Measurements from ENCODE around the gene SEMA3D.

SEMA3D gene

DNA sequence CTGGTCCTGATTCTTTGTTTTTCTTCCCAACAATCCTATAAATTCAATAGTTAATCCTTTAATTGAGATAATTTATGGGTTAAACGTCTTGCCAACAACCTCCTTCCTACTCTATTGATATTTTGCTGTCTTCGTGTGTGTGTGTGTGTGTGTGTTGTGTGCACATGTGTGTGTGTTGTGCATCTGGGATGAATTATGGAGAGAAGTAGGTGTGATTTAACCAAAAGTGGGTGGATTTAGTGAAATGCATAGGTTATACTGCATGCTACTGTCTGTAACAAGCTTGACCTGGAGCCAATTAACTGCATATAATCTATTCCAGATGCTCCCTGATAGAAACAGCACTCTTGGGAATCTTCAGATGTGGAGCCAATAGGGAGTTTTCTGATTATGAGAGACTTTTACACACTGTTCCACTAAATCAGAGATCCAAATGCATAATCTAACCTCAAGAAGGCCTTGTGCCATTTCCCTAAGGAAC is 61.2 kb downstream of the SEMA3D start:
- DNase-seq, result no peak
- no peaks in the 10 kb centered on the region for H3K4me1 Mint-ChIP-seq
- H3K36me3 Mint-ChIP-seq, result no peaks in the 10 kb centered on the region
- H3K27me3 Mint-ChIP-seq, result no peaks in the 10 kb centered on the region
- no peak overlapping the region for H3K27ac Mint-ChIP-seq
- no peak overlapping the region for H3K4me3 Mint-ChIP-seq
- CTCF ChIA-PET, result interaction anchor here (0.7 kb wide), 1 partner anchor 473 kb away, joined by 4 read pairs; no protein-coding TSS in a partner anchor
- no peaks in the 10 kb centered on the region for H3K9me3 Mint-ChIP-seq

DNA sequence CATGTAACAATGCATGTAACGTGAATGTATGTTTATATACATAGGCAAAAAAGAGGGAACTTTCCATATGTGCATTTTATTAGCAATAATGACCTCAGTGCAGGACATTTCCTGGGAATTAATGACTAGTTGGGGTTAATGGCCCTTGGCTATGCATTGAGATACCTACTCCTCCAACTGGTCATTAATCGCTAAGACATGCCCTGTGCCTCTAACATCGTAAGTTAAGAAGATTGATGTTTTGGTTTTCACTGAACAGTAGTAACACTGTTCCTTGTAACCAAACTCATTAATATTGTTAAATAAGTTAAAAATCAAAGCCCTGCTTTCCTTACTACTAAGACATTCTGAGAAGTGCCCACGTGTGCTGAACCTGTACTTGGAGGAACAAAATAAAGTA is 61.7 kb downstream of the SEMA3D start:
- no peak overlapping the region for H3K27ac Mint-ChIP-seq
- H3K27me3 Mint-ChIP-seq, result no peaks in the 10 kb centered on the region
- no peak for DNase-seq
- H3K9me3 Mint-ChIP-seq, result no peaks in the 10 kb centered on the region
- no peak overlapping the region for H3K4me3 Mint-ChIP-seq
- H3K36me3 Mint-ChIP-seq, result no peaks in the 10 kb centered on the region
- CTCF ChIA-PET, result no interaction called here
- no peaks in the 10 kb centered on the region for H3K4me1 Mint-ChIP-seq

DNA sequence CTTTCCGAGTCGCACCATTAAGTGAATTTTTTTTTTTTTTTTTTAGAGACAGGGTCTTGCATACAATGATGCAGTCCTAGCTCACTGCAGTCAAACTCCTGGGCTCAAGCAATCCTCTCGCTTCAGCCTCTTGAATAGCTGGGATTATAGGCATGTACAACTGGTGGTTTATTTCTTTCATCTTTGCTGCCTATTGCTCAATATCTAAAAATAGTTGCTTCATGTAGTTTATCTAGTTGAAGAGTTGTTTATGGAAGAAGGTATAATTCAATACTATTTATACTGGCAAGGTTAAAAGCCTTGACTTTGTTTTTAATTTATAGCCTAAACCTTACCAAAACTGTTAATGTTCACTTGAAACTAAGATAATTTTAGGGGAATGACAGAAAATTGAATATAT is 66.9 kb downstream of the SEMA3D start:
- CTCF ChIA-PET, result interaction anchor here (0.6 kb wide), 1 partner anchor 30 kb away, joined by 5 read pairs; no protein-coding TSS in a partner anchor
- H3K36me3 Mint-ChIP-seq, result no peaks in the 10 kb centered on the region
- H3K9me3 Mint-ChIP-seq, result no peaks in the 10 kb centered on the region
- H3K27ac Mint-ChIP-seq, result no peak overlapping the region
- H3K4me3 Mint-ChIP-seq, result no peak overlapping the region
- no peak for DNase-seq
- H3K27me3 Mint-ChIP-seq, result no peaks in the 10 kb centered on the region
- no peaks in the 10 kb centered on the region for H3K4me1 Mint-ChIP-seq

DNA sequence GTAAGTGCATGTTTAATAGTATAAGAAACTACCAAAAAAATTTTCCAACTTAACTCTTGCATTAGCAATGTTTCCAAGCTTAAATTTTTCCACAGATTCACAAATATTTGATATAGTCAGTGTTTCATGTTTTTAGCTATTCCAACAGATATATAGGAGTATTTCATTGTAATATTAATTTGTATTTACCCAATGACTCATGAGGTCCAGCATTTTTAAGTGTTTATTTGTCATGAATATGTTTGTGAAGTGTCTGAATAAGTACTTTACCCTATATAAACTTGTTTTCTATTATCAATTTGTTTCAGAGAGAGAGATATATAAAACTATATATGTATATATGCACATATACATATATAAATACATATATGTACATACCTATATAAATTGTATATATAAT is 71.0 kb downstream of the SEMA3D start:
- no peaks in the 10 kb centered on the region for H3K9me3 Mint-ChIP-seq
- H3K36me3 Mint-ChIP-seq, result no peaks in the 10 kb centered on the region
- CTCF ChIA-PET, result no interaction called here
- no peaks in the 10 kb centered on the region for H3K27me3 Mint-ChIP-seq
- no peak overlapping the region for H3K27ac Mint-ChIP-seq
- H3K4me3 Mint-ChIP-seq, result no peak overlapping the region
- no peaks in the 10 kb centered on the region for H3K4me1 Mint-ChIP-seq
- DNase-seq, result no peak

DNA sequence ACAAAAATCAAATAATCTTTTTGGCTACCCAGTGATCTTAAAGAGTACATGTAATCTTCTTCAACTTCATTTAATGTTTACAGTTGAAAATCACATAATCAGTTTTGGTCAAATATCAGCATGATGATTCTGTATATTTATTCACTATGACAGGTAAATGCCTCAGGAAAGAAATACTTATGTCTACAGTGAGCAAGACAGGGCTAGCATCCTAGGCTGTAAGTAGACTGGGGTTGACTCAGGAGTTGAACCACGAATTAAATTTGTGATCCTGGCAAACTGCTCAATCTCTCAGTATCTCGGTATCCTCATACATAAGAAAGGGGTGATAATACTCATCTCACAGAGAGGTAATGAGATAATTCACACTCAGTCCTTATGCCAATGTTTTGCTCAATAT is 71.8 kb downstream of the SEMA3D start:
- no peak for DNase-seq
- Mint-ChIP-seq H3K27me3 (no peaks in the 10 kb centered on the region), H3K27ac (no peak overlapping the region), H3K4me3 (no peak overlapping the region), H3K9me3 (no peaks in the 10 kb centered on the region), H3K4me1 (no peaks in the 10 kb centered on the region), H3K36me3 (no peaks in the 10 kb centered on the region)
- CTCF ChIA-PET, result no interaction called here

DNA sequence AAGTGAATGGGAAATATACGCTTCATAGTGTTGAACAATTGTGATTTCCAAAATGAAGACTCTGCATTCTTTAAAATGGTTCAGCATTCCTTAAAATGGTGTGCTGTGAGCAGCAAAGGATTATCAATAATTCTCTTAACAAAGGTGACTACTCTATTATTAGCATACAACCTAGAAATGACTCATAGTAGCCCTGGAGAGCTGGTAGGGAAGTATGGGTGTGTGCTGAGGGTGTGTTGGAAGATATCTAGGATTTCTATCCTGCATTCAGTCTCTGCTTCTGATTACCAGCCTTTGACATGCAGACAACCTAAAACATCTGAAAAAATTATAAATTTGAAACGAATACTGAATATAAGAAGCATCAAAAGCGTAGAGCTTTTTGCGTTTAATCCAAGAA is 72.5 kb downstream of the SEMA3D start:
- no peak for DNase-seq
- Mint-ChIP-seq H3K4me1 (no peaks in the 10 kb centered on the region), H3K27me3 (no peaks in the 10 kb centered on the region), H3K36me3 (no peaks in the 10 kb centered on the region), H3K9me3 (no peaks in the 10 kb centered on the region), H3K4me3 (no peak overlapping the region), H3K27ac (no peak overlapping the region)
- CTCF ChIA-PET, result no interaction called here

DNA sequence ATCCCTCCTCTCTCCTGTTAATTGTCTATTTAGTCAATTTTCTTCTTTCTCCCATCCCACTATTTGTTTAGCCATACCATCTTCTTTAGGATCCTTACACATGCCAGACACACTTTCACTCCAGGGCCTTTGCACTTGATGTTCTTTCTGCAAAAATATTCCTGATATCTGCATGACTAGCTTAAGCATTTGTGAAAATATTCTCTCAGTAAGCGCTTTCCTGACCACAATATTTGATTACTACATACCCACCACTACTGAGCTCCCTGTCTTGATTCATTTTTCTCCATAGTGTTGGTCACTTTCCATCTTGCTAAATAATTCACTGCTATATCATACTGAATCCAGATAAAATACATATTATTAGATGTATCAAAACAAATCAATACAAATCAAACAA is 75.1 kb downstream of the SEMA3D start:
- Mint-ChIP-seq H3K36me3 (no peaks in the 10 kb centered on the region), H3K27ac (no peak overlapping the region), H3K27me3 (no peaks in the 10 kb centered on the region), H3K9me3 (no peaks in the 10 kb centered on the region), H3K4me3 (no peak overlapping the region), H3K4me1 (no peaks in the 10 kb centered on the region)
- no peak for DNase-seq
- CTCF ChIA-PET, result no interaction called here

DNA sequence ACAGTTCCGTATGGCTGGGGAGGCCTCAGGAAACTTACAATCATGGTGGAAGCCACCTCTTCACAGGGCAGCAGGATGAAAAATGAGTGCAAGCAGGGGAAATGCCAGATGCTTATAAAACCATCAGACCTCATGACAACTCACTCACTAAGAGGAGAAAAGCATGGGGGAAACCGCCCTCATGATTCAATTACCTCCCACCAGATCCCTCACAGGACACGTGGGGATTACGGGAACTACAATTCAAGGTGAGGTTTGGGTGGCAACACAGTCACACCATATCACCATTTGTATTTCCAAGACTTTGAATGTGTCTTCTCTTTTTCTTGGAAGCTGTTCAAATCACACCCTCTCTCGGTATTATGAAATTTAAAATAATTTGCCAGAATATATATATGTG is 80.1 kb downstream of the SEMA3D start:
- H3K4me3 Mint-ChIP-seq, result no peak overlapping the region
- no peaks in the 10 kb centered on the region for H3K36me3 Mint-ChIP-seq
- H3K4me1 Mint-ChIP-seq, result no peaks in the 10 kb centered on the region
- no peaks in the 10 kb centered on the region for H3K27me3 Mint-ChIP-seq
- CTCF ChIA-PET, result no interaction called here
- H3K9me3 Mint-ChIP-seq, result no peaks in the 10 kb centered on the region
- no peak overlapping the region for H3K27ac Mint-ChIP-seq
- DNase-seq, result no peak

DNA sequence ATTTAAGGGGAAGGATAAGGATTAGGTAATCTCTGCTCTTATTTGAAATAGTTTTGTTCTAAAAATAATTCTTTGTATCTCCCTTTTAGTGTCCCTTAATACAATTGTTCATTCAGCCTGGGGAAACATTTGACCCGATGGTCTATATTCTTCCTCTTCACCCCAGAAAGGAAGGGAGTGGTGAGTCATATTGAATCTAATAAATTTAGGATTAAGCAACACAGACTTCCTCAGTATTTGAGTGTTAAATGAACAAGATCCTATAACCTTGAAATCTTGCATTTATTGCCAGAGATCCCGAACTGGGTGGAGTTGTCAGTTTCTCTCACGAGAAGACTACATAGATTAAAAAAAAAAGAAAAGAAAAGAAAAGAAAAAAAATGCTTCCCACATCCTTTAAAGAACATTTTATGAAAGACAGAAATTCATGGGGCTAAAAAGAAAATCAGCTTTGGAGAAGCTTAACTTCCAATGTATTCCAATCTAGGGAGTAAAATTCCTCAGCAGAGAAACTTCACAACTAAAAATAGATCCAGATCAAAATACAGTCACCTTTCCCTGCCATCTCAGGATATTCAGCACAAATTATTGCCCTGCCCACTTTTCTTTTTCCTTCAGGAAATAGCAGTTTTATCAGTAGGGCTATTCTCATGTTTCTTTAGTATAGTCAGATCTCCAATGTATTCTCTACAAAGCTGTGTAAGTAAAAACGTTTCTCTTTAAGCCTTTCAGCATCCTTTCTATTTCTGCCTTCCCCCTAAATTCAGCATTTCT is 82.2 kb downstream of the SEMA3D start:
- no peak overlapping the region for H3K27ac Mint-ChIP-seq
- H3K9me3 Mint-ChIP-seq, result no peaks in the 10 kb centered on the region
- no peak for DNase-seq
- no peaks in the 10 kb centered on the region for H3K36me3 Mint-ChIP-seq
- no peaks in the 10 kb centered on the region for H3K4me1 Mint-ChIP-seq
- H3K27me3 Mint-ChIP-seq, result no peaks in the 10 kb centered on the region
- CTCF ChIA-PET, result no interaction called here
- H3K4me3 Mint-ChIP-seq, result no peak overlapping the region

DNA sequence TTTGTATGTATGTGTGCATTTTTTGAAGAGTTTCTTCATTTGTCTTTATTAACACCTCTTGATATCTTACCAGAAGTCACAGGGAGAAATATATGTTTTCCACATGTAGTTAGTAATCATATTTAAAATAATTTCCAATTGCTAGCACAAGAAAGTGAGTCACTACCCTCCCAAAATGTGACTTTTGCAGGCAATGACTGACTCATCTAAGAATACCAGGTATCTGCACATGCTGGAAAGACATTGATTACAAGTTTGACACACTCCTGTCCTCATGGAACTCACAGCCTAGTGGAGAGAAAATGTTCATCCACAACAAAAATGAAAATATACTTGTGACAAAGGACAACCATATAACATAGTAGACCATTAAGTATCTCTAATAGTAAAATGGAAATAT is 82.9 kb downstream of the SEMA3D start:
- Mint-ChIP-seq H3K9me3 (no peaks in the 10 kb centered on the region), H3K27me3 (no peaks in the 10 kb centered on the region), H3K36me3 (no peaks in the 10 kb centered on the region), H3K4me1 (no peaks in the 10 kb centered on the region), H3K27ac (no peak overlapping the region), H3K4me3 (no peak overlapping the region)
- CTCF ChIA-PET, result no interaction called here
- DNase-seq, result no peak

DNA sequence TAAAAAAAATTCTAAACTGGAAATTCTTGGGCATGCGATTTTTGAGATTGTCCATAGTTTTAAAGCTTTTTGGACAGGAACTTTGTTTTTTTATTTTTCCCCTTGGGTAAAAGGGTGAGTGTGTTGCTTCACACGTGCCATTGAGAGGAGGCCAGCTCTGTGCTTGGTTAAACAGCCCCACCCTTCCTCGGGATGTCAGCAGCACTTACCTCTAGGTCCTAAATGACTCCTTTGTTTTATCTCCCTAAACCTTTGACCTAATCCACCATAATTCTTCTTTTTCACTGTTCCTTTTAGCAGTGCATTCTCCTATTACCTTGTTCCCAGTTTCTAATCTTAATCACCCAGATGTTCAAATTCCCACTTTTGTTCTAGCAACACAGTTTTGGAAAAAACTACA is 83.5 kb downstream of the SEMA3D start:
- Mint-ChIP-seq H3K4me1 (no peaks in the 10 kb centered on the region), H3K36me3 (no peaks in the 10 kb centered on the region), H3K27me3 (no peaks in the 10 kb centered on the region), H3K27ac (no peak overlapping the region), H3K4me3 (no peak overlapping the region), H3K9me3 (no peaks in the 10 kb centered on the region)
- no peak for DNase-seq
- CTCF ChIA-PET, result interaction anchor here (1.8 kb wide), 1 partner anchor 22 kb away, joined by 6 read pairs; no protein-coding TSS in a partner anchor

DNA sequence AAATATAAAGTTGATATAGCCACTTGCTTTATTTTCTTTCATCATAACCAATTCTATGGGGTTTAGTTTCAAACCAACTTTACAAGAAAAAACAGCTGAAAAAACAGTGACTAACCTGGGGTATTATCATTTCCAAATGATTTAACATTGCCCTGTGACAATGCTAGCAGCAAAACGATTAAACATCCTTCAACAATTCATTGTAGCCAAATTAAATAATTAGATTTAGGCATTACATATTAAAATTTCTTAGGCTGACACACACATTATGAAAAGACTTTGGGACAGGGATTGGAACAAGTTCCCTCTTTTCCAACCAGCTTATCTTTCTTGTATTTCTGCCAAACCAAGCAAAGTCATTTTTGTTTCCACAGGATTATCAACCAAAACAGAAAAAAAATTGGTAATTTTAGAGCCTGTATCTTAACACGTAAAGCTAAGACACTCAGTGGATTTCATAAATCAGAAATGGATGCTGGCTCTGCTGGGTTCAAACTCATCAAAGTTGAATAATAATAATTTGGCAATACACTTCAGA is 84.0 kb downstream of the SEMA3D start:
- Mint-ChIP-seq H3K27me3 (no peaks in the 10 kb centered on the region), H3K9me3 (no peaks in the 10 kb centered on the region), H3K36me3 (no peaks in the 10 kb centered on the region), H3K4me1 (no peaks in the 10 kb centered on the region), H3K27ac (no peak overlapping the region), H3K4me3 (no peak overlapping the region)
- CTCF ChIA-PET, result interaction anchor here (1.8 kb wide), 1 partner anchor 21 kb away, joined by 6 read pairs; no protein-coding TSS in a partner anchor
- DNase-seq, result no peak

DNA sequence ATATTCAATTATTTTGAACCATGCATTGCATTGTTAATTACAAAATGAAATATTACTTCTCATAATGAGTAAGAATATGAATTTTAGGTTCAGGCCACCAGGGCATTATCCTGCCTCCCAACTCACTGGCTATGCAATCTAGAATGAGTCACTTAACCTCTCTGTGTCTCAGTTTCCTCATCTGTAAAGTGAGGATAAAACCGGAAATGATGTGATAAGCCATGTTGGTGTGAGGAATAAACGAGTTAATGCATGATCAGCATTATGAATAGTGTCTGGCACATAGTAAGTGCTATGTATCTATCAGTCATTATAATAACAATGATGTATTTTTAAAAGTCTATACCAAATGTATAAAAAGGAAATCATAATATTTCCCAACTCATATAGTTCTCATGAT is 85.5 kb downstream of the SEMA3D start:
- CTCF ChIA-PET, result no interaction called here
- no peaks in the 10 kb centered on the region for H3K4me1 Mint-ChIP-seq
- H3K4me3 Mint-ChIP-seq, result no peak overlapping the region
- no peaks in the 10 kb centered on the region for H3K27me3 Mint-ChIP-seq
- H3K27ac Mint-ChIP-seq, result no peak overlapping the region
- no peak for DNase-seq
- no peaks in the 10 kb centered on the region for H3K36me3 Mint-ChIP-seq
- H3K9me3 Mint-ChIP-seq, result no peaks in the 10 kb centered on the region

DNA sequence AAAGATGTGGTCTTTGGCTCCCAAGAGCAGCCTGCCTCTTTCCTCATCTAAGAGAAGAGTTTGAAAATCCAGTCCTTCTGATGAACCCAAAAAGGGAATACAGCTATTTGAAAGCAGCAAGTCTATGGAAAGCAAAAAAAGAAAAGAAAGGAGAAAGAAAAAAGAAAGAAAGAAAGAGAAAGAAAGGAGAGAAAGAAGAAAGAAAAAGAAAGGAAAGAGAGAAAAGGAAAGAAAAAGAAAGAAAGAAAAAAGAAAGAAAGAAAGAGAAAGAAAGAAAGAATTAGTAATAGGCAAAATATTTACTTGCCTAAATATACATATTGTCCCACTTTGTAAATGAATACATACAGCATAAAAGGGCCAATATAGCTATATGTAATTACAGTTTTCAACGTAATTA is 89.0 kb downstream of the SEMA3D start:
- no peaks in the 10 kb centered on the region for H3K9me3 Mint-ChIP-seq
- no peak overlapping the region for H3K4me3 Mint-ChIP-seq
- no peak overlapping the region for H3K27ac Mint-ChIP-seq
- H3K4me1 Mint-ChIP-seq, result no peaks in the 10 kb centered on the region
- H3K36me3 Mint-ChIP-seq, result no peaks in the 10 kb centered on the region
- DNase-seq, result no peak
- CTCF ChIA-PET, result no interaction called here
- H3K27me3 Mint-ChIP-seq, result no peaks in the 10 kb centered on the region

DNA sequence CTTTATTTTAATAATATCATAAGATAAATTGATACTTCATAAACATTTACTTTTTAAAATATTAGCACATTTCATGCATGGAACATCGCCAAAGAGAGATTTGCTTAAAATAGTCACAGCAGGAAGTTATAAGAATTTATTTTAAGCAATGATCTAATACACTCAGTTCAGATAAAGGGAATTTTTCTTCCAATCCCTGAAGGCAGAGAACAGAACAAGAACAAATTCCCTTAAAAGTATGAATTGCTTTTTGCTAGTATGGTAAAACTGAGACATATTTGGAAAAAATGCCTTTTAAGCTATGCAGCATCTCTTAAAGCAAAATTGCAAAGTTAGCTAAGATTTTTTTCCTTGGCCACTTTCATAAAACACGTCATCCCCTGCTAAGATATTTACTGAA is 91.0 kb downstream of the SEMA3D start:
- no peaks in the 10 kb centered on the region for H3K9me3 Mint-ChIP-seq
- no peaks in the 10 kb centered on the region for H3K4me1 Mint-ChIP-seq

More for the DNA sequence above, 91.0 kb downstream of the SEMA3D start:
- no peak overlapping the region for H3K27ac Mint-ChIP-seq
- no peaks in the 10 kb centered on the region for H3K36me3 Mint-ChIP-seq
- DNase-seq, result no peak
- H3K4me3 Mint-ChIP-seq, result no peak overlapping the region
- H3K27me3 Mint-ChIP-seq, result no peaks in the 10 kb centered on the region
- CTCF ChIA-PET, result no interaction called here
